ENCODE measurements around the gene MPHOSPH8.

- TF ChIP-seq CTCF (optimal IDR thresholded peaks at IDR 0.05 in 1 of 3, IDR thresholded peaks at IDR 0.05 in 1 of 3, conservative IDR thresholded peaks at IDR 0.05 in 1 of 3; ENCODE audit: extremely low read depth in 1 of 3, insufficient read depth in 2 of 3, low read length in 3 of 3) (no peak), EZH2 (IDR thresholded peaks at IDR 0.05; ENCODE audit: low read length) (no peak)
Measured at GRCh38 chr13:19685437-19685836, 52.0 kb downstream of the MPHOSPH8 start.

Data from keratinocyte (primary cell).